ENCODE results near the gene PRKAR1B. TPM values are rescaled to one million over a fixed set of nuclear protein-coding genes. Genes with fewer than 3 reads are reported as not detected.

PRKAR1B gene
- total RNA-seq, 1 experiment from 2014 or later, result 24.8 TPM

GRCh38 chr7:756928-757560 is 30.0 kb upstream of the PRKAR1B start:
- no TSS peak for BruUV-seq (replicated peaks)
- Mint-ChIP-seq H3K4me3 (ENCODE audit: low read depth, unreplicated experiment) (no peak overlapping the region), H3K36me3 (ENCODE audit: insufficient read depth, unreplicated experiment) (peaks cover 51% of the 10 kb centered on the region), H3K27me3 (ENCODE audit: unreplicated experiment) (no peaks in the 10 kb centered on the region), H3K4me1 (ENCODE audit: low read depth, unreplicated experiment) (no peaks in the 10 kb centered on the region), H3K27ac (ENCODE audit: unreplicated experiment) (no peak overlapping the region), H3K9me3 (ENCODE audit: low read depth, unreplicated experiment) (no peaks in the 10 kb centered on the region)
- intact Hi-C loops (cut with micrococcal nuclease; ENCODE audit: unreplicated experiment), result no loop called here
- TF ChIP-seq, protein P1, sequence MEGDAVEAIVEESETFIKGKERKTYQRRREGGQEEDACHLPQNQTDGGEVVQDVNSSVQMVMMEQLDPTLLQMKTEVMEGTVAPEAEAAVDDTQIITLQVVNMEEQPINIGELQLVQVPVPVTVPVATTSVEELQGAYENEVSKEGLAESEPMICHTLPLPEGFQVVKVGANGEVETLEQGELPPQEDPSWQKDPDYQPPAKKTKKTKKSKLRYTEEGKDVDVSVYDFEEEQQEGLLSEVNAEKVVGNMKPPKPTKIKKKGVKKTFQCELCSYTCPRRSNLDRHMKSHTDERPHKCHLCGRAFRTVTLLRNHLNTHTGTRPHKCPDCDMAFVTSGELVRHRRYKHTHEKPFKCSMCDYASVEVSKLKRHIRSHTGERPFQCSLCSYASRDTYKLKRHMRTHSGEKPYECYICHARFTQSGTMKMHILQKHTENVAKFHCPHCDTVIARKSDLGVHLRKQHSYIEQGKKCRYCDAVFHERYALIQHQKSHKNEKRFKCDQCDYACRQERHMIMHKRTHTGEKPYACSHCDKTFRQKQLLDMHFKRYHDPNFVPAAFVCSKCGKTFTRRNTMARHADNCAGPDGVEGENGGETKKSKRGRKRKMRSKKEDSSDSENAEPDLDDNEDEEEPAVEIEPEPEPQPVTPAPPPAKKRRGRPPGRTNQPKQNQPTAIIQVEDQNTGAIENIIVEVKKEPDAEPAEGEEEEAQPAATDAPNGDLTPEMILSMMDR (IDR thresholded peaks at IDR 0.05; ENCODE audit: unreplicated experiment), result no peak
- no peak for DNase-seq
- CTCF ChIA-PET, result no interaction called here

- no peak for DNase-seq
- intact Hi-C loops (cut with micrococcal nuclease; ENCODE audit: unreplicated experiment), result no loop called here
- Mint-ChIP-seq H3K36me3 (ENCODE audit: insufficient read depth, unreplicated experiment) (peaks cover 50% of the 10 kb centered on the region), H3K27ac (ENCODE audit: unreplicated experiment) (no peak overlapping the region), H3K4me1 (ENCODE audit: low read depth, unreplicated experiment) (no peaks in the 10 kb centered on the region), H3K9me3 (ENCODE audit: low read depth, unreplicated experiment) (no peaks in the 10 kb centered on the region), H3K4me3 (ENCODE audit: low read depth, unreplicated experiment) (no peak overlapping the region), H3K27me3 (ENCODE audit: unreplicated experiment) (no peaks in the 10 kb centered on the region)
- CTCF ChIA-PET, result no interaction called here
- TF ChIP-seq, protein P1 (IDR thresholded peaks at IDR 0.05; ENCODE audit: unreplicated experiment), result no peak
- BruUV-seq (replicated peaks), result no TSS peak
These were observed 29.3 kb upstream of the PRKAR1B start for GRCh38 chr7:756231-756927.

DNA sequence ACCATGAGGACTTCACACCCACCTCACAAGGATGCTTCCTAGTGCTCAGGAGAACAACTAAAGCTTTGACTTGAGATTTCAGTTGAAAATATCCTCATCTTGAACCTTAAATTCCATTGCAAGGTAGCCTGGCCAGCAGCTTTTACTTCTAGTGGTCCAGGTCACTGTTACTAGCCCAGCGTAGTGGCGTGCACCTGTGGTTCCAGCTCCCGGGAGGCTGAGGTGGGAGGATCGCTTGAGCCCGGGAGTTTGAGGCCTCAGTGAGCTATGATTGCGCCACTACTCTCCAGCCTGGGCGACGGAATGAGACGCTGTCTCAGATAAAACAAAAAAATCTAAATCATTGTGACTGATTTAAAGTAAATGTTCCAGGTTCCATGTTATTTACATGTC is 28.3 kb upstream of the PRKAR1B start:
- BruUV-seq (replicated peaks), result no TSS peak

DNA sequence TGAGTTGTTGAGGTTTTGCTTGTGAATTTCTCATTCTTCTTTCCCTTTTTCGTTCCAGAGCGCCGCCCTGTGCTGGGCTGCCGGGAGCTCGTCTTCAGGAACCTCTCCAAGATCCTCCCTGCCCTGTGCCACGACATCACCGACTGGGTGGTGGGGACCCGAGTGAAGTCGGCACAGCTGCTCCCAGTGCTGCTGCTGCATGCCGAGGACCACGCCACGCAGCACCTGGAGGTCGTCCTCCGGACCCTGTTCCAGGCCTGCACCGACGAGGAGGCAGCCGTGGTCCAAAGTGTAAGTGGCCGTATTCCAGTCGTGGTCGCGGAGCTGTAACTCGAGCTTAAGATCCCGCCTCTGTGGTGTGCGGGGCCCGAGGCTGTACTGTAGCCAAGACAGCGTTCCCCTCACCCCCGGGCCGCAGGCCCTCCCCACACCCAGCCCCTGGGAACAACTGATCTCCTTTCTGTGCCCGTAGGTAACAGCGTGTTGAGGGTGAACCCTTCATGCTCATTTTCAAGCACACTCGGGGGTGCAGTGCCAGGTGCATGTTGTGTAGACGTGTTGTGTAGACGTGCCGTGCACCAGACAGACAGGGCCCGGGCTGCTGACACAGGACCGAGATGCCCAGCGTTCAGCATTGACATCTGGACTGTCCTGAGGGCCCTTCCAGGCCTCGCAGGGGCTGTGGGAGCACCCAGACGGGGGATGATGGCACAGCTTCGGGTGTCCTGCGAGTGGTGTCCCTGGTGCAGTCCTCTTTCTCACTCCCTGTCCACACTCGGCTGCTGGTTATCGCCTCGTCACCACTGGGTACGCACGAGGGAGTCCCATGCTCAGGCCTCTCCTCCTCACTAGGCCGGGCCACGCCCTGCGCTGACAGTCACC is 27.7 kb upstream of the PRKAR1B start:
- H3K27ac Mint-ChIP-seq (ENCODE audit: unreplicated experiment), result no peak overlapping the region
- intact Hi-C loops (cut with micrococcal nuclease; ENCODE audit: unreplicated experiment), result no loop called here
- H3K36me3 Mint-ChIP-seq (ENCODE audit: insufficient read depth, unreplicated experiment), result peaks cover 55% of the 10 kb centered on the region
- H3K27me3 Mint-ChIP-seq (ENCODE audit: unreplicated experiment), result no peaks in the 10 kb centered on the region
- H3K4me1 Mint-ChIP-seq (ENCODE audit: low read depth, unreplicated experiment), result no peaks in the 10 kb centered on the region
- H3K9me3 Mint-ChIP-seq (ENCODE audit: low read depth, unreplicated experiment), result no peaks in the 10 kb centered on the region
- BruUV-seq (replicated peaks), result no TSS peak
- CTCF ChIA-PET, result no interaction called here
- no peak overlapping the region for H3K4me3 Mint-ChIP-seq (ENCODE audit: low read depth, unreplicated experiment)
- TF ChIP-seq, protein P1 (IDR thresholded peaks at IDR 0.05; ENCODE audit: unreplicated experiment), result no peak
- no peak for DNase-seq

More for the DNA sequence above, 28.3 kb upstream of the PRKAR1B start:
- no peak for DNase-seq
- Mint-ChIP-seq H3K4me1 (ENCODE audit: low read depth, unreplicated experiment) (no peaks in the 10 kb centered on the region), H3K4me3 (ENCODE audit: low read depth, unreplicated experiment) (no peak overlapping the region), H3K36me3 (ENCODE audit: insufficient read depth, unreplicated experiment) (peaks cover 49% of the 10 kb centered on the region), H3K27ac (ENCODE audit: unreplicated experiment) (no peak overlapping the region), H3K27me3 (ENCODE audit: unreplicated experiment) (no peaks in the 10 kb centered on the region), H3K9me3 (ENCODE audit: low read depth, unreplicated experiment) (no peaks in the 10 kb centered on the region)
- TF ChIP-seq, protein P1 (IDR thresholded peaks at IDR 0.05; ENCODE audit: unreplicated experiment), result no peak
- intact Hi-C loops (cut with micrococcal nuclease; ENCODE audit: unreplicated experiment), result no loop called here
- CTCF ChIA-PET, result no interaction called here
